NCI-H128 (cell line): ENCODE data around the gene ESRP2.
A peak's percentile ranks its signal among the peaks of the same experiment; 100 is the strongest.

Experiments used
- DNase-seq: peaks from one replicate; lab custom pipeline; 2025; ENCODE audit not compliant: unreplicated experiment; lab: John Stamatoyannopoulos, UW

The ESRP2 gene

GRCh38 chr16:68223072-68223471 lies 12.9 kb downstream of the ESRP2 start:
- DNase-seq, result no peak

- no peak for DNase-seq
These were observed 16.1 kb downstream of the ESRP2 start for GRCh38 chr16:68219725-68220351.

GRCh38 chr16:68217506-68217905 lies 18.4 kb downstream of the ESRP2 start:
- DNase-seq, result no peak

GRCh38 chr16:68216240-68216639 lies 19.7 kb downstream of the ESRP2 start:
- DNase-seq, result no peak

- no peak for DNase-seq
These were observed 20.6 kb downstream of the ESRP2 start for GRCh38 chr16:68215302-68215701.

- DNase-seq, result no peak
These were observed 21.2 kb downstream of the ESRP2 start for GRCh38 chr16:68214726-68215125.

- no peak for DNase-seq
These were observed 29.7 kb downstream of the ESRP2 start for GRCh38 chr16:68206245-68206644.

GRCh38 chr16:68202091-68202519 lies 33.8 kb downstream of the ESRP2 start:
- peak; percentile 64 for DNase-seq

- DNase-seq, result no peak
These were observed 35.7 kb downstream of the ESRP2 start for GRCh38 chr16:68200088-68200783.

- DNase-seq, result no peak
These were observed 38.7 kb downstream of the ESRP2 start for GRCh38 chr16:68197250-68197649.

- no peak for DNase-seq
These were observed 41.7 kb downstream of the ESRP2 start for GRCh38 chr16:68194251-68194650.

- no peak for DNase-seq
These were observed 45.0 kb downstream of the ESRP2 start for GRCh38 chr16:68190736-68191510.

- no peak for DNase-seq
These were observed 45.8 kb downstream of the ESRP2 start for GRCh38 chr16:68190081-68190480.

- DNase-seq, result no peak
These were observed 47.8 kb downstream of the ESRP2 start for GRCh38 chr16:68188170-68188569.

- no peak for DNase-seq
These were observed 48.4 kb downstream of the ESRP2 start for GRCh38 chr16:68187505-68187904.

- no peak for DNase-seq
These were observed 49.0 kb downstream of the ESRP2 start for GRCh38 chr16:68186877-68187276.

- DNase-seq, result no peak
These were observed 52.9 kb downstream of the ESRP2 start for GRCh38 chr16:68183046-68183445.

GRCh38 chr16:68179855-68180254 lies 56.1 kb downstream of the ESRP2 start:
- no peak for DNase-seq

- DNase-seq, result no peak
These were observed 56.6 kb downstream of the ESRP2 start for GRCh38 chr16:68179196-68179795.
